HG03354 (cell line): Measurements from ENCODE around the gene ADM.

Experiments
- ATAC-seq: cut with Tn5 transposase; IDR thresholded peaks from one replicate; pipeline ENCODE4 v1.9.1; 2021; ENCODE audit warnings: mild to moderate bottlenecking; ENCODE audit not compliant: unreplicated experiment, poor library complexity, severe bottlenecking

ADM gene

DNA sequence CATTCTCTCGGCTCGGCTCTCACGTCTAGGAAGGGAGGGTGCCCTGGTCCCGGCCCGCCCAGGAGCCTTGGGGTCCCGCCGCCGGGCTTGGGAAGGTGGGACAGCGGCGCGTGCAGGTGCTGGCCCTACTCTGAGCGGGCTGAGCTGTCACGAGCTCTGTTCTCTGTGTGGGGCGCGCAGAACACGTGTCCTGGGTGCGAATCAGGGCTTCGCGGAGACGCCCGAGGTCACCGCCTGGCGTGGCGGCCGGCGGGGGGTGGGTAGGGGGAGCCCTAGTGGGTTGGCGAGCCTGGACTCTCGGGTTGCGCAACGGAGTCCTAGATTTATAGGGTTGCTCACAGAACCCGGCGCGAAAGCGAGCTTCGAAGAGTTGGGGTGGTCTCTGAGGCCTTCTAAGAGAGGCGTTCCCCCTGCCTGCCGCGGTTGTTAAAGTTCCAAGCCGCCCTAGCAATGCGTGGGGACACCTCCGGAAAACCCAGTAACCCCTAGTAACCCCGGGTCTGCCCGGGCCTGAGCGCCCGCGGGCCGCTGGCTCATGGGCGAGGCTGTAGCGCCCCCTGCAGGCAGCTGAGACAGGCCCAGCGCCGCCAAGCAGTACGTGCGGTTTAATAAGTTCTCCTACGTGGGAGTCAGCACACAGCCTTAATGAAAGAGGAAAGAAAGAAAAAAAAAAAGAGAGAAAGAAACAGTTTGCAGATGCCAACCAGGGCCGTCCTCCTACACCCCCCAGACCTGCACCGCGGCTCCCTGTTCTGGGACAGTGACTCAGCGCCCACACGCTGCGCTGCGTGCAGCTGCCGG is 2.7 kb downstream of the ADM start:
- peak; percentile 67 for ATAC-seq

- ATAC-seq = no peak
Observed at GRCh38 chr11:10308201-10308954, 3.5 kb downstream of the ADM start.

- ATAC-seq = no peak
Observed at GRCh38 chr11:10309163-10310093, 4.6 kb downstream of the ADM start.

GRCh38 chr11:10310301-10310841 is 5.5 kb downstream of the ADM start:
- ATAC-seq = no peak

GRCh38 chr11:10311802-10312201 is 6.9 kb downstream of the ADM start:
- no peak for ATAC-seq

DNA sequence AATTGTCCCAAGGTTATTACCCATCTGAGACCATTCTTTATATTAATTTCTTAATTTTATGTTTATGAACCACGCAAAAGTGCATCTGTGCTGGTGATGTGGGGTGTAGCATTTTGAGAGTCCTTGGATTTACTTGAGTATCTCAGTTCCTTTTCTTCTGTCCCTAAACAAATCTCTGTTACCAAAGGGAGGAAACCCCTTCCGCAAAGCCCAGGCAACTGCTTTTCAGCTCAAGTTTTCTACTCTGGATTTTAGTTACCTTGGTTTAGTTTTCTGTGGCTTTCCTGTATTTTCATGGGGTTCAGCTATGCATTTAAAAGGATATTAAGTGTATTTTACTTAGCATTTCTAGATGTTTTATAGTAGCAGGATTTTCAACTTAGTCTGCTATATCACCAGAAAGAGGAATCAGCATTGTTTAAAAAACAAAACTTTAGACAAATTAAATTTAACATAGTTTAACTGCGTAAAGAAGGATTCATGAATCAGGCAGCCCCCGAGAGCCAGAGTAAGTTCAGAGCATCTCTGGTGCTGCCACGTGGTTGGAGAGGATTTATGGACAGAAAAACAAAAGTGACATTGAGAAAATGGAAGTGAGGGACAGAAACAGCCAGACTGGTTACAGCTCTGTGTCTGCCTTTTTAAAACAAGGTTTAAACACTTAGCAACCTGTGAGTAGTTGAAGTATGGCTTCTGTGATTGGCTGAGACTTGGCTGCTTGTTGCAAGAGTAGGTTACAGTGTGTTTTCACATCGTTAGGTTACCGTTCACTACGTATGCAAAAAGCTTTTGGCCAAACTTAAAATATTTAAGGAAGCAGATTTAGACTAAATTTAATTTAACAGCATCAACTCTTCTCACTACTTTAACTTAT is 9.6 kb downstream of the ADM start:
- peak; percentile 84 for ATAC-seq

DNA sequence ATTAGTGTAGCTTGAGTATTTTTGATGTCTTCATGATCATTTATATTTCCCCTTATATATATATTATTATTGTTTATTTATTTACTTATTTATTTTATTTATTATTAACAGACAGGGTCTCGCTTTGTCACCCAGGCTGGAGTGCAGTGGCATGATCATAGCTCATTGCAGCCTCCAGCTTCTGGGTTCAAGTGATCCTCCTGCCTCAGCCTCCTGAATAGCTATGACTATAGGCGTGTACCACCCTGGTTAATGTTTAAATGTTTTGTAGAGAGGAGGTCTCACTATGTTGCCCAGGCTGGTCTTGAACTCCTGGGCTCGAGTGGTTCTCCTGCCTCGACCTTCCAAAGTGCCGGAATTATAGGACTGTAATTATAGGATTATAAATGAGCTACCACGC is 10.2 kb downstream of the ADM start:
- no peak for ATAC-seq

DNA sequence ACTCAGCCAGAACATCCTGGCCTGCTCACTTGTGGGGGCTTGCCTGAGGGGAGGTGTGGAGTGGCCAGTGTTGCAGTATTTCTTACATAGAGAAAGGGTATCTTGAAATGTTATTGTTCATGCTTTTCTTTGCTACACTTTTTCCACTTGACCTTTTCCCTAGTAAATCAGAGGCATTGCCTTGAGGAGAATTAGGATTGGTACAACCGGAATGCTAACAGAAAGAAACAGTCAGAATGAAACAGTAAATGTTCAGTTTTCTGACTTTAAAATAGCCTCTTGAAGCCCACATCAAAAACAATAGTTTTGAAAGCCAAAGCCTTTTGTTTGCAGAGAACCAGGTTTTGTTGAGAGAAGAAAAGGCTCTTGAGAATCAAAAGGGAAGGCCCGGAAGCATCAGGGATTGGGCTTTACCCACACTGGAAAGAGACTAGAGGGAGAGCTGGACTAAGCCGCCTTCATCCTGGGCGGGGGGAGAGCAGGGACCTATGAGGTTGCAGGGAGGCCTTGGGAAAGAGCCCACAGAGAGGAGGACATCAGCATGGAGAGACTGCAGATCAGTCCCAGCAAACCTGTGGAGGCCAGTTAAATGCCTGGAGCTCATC is 12.4 kb downstream of the ADM start:
- peak; percentile 18 for ATAC-seq

DNA sequence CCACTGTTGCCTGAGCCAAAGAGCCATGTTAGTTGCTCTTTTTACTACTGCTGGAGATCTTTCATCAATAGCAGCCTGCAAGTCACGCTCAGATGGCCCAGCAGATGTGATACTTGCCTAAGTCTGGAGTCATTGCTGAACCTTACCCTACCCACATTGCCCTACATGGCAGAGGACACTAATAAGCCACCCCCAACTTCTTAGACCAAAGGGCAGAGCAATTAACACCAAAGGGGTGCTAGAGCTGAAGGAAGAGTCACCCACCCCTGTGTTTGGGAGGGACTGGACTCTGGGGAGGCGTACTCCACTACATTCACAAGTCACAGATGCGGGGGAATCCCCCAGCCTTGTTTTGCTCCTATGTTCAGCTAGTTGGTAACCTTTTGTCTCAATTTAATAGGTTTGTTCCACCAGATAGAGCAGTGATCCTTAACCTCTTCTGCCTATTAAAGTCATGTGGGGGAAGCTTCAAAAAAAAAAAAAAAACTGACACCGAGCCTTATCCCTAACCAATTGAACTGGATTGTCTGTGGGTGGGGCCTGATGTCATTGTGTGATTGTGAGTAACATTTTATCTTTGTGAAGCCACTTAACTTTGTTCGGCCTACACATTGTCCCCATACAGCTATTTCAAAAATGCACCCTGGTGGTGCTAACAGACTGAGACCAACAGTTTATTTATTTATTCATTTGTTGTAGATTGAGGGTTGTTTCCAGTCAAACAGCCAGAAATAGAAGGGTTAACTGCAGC is 13.1 kb downstream of the ADM start:
- peak; percentile 70 for ATAC-seq

DNA sequence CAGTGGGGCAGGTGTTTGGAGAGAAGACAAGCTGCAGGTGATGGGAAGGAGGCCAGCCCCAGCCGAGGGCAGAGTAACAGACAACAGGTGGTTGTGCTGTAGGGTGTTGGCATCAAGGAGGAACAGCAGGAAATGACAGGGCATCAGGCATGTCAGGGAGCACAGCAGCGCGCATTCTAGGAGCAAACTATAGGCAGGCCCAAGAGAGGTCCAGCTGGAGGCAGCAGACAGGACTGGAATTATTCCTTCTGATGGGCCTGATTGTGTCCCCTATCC is 13.6 kb downstream of the ADM start:
- no peak for ATAC-seq

GRCh38 chr11:10319702-10320558 is 15.1 kb downstream of the ADM start:
- ATAC-seq = no peak

DNA sequence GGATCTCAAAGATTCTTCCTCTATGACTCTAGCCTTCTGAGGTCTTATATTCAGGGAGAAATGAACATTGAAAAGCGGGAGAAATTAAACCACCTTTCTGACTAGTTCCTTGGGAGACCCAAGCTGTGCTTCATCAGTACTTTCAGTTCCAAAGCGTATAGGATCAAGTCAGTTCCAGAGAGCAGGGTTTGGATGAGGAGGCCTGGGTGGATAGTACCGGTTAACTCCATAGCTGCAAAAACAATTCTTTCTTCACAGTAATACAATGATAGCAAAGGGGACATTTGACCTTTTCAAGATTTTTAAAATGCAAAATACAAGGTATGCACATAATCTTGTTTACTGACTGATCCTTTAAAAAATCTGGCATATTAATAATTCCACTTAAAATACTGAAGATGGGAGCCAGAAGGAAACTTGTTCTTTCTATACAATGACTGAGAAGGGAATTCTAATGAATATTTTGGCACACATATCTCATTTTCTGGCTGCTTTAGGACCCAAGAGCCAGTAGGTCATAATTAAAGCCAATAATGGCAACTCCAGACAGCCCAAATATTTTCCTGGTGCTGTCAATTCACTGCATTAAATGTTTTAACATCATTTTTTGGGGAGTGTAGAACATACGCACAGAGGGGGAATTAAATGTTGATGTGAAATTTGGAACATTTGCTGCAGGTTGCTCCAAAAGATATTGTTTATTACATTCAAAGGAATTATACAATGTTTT is 16.0 kb downstream of the ADM start:
- ATAC-seq = no peak

DNA sequence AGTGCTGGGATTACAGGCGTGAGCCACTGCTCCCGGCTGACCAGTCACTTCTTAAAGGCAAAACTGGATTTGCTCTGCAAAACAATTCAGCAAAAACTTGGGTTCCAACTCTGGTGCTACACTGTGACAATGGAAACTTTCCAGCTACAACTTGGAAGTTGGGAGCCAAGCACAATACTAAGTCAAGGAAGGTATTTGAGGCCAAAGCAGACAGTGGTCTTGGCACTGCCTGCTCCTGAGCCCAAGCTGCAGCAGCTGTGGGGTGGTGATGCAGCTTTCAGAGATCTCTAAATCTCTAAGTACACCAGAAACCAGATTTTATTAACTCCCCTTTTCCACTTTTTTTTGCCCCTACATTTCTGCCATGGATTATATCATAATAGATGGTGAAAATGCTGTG is 17.5 kb downstream of the ADM start:
- no peak for ATAC-seq

DNA sequence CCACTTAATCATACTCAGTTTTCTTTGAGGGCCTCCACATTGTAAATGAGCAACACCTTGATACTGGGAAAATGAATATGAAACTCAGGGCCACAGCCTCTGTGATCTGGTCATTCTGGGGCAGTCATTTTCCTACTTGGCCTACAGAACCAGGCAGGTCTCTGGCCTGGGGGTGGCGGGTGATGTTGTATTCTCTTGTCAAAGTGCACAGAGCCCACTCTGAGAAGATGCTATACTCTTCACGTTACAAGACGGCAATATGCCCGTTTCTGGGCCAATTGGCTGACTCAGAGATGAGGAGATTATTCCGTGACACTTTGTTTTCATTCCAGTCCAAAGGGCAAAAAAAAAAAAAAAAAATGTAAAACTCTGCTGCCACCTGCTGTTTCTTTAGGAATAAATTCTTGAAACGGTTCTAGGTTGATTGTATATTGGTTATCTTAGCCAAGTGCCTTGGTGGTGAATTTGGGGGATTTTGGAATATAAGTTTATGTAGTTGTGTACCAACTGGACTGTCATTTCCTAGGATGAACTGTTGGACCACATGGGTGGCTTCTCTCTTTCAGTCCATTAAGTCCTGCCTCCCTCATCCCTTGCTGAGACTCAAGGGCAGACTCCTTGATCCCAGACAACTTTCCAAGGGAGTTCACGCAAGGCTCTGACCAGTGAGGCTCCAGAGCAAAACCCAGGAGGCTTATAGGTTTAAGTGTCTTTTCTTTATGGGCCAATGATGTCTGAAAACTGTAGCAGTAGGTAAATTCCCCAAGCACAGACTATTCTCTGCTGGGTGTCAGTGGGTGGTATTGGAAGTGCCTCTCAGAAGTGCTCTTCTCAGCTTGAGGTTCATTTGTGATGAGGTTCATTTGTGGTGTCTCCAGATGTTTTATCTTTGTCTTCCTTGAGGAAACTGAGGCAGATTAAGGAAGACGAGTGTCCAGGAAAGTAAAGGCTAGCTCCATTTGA is 18.2 kb downstream of the ADM start:
- peak; percentile 69 for ATAC-seq

DNA sequence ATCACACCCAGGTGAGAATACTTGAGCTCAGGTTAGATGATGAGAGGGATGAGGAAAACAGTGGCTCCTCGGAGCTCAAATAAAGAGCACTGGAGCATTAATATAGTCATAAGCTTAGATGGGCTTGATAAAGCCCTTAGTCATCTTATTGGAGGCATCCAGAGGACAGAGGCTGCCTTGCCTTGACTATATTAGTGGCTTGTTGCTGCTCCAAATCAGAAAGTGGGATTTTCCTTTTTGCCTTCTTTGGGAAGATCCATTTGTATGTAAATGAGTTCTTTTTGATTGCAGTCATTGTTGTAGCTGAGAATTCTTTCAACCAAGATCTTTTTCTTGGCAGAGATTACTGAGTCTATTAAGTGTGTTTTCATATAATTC is 18.9 kb downstream of the ADM start:
- ATAC-seq = no peak

DNA sequence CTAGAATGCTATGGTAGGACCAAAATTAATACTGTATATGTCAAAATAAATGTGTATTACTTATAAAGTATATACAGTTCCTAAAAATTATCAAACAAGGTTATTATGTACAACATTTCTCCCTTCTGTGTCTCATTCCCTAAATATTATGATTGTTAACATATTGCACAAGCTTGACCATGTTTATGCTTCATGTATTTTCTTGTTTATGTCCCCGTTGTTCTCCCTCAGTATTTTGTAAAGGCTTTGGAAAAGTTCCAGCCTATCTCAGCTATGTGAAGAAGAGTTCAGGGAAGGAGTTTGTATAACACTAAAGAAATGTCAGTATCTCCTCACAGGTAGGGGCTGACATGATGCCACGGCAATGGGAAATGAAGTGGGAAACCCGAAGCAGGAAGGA is 19.6 kb downstream of the ADM start:
- ATAC-seq = no peak
